SH-SY5Y (cell line): Measurements from ENCODE around the gene RHOBTB3.

Experiments used
- GATA2 ChIP-seq: IDR thresholded peaks from 2 replicates; pipeline ENCODE4 v1.6.1; 2011; ENCODE audit warnings: mild to moderate bottlenecking, low read depth, low read length
- GATA3 ChIP-seq: IDR thresholded peaks from 2 replicates; pipeline ENCODE4 v1.6.1; 2011; ENCODE audit warnings: low read depth, mild to moderate bottlenecking, low read length, moderate library complexity

GRCh38 chr5:95718203-95718602 is 12.9 kb upstream of the RHOBTB3 start:
- TF ChIP-seq GATA3 (no peak), GATA2 (no peak)
